Astrocyte of the hippocampus (primary cell): ENCODE data around the gene FOSL1.

ENCODE experiments used
- DNase-seq: peaks from one replicate; pipeline ENCODE4 v3.0.0; 2011; ENCODE audit warnings: low read depth, low spot score

FOSL1 gene

DNA sequence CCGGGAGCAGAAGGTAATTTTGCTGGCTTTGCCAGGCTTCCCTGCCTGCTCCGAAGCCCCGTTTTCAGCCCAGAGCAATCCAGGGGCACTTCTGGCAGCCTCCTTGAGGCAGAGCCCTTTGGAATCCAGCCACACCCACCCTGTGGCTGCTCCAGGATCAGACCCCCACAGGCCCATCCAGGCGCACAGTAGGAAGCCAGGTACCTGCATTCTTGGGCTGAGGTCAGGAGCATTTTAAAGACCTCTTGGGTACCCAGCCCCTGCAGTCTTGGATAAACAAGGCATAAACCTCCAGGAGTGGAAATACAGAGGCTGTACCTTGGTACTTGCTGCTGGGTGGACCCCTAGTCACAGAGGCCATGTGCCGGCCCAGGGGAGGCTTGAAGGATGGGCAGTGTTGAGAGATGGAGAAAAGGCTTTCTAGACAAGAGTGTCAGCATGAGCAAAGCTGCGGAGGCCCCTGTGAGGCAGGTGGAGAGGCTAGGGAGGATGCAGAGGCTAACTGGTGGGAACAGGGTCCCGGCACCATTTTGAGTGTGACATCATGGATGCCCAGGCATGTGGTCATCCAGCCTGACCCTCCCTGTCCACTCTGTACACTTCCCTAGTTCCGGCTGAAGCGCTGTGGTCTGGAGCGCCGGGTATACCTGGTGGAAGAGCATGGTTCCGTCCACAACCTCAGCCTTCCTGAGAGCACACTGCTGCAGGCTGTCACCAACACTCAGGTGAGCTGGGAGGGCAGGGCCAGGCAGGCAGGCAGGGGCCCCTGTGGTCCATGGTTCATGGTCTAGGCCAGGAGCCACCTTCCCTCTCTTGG, 36.1 kb downstream of the FOSL1 start:
- DNase-seq: no peak

DNA sequence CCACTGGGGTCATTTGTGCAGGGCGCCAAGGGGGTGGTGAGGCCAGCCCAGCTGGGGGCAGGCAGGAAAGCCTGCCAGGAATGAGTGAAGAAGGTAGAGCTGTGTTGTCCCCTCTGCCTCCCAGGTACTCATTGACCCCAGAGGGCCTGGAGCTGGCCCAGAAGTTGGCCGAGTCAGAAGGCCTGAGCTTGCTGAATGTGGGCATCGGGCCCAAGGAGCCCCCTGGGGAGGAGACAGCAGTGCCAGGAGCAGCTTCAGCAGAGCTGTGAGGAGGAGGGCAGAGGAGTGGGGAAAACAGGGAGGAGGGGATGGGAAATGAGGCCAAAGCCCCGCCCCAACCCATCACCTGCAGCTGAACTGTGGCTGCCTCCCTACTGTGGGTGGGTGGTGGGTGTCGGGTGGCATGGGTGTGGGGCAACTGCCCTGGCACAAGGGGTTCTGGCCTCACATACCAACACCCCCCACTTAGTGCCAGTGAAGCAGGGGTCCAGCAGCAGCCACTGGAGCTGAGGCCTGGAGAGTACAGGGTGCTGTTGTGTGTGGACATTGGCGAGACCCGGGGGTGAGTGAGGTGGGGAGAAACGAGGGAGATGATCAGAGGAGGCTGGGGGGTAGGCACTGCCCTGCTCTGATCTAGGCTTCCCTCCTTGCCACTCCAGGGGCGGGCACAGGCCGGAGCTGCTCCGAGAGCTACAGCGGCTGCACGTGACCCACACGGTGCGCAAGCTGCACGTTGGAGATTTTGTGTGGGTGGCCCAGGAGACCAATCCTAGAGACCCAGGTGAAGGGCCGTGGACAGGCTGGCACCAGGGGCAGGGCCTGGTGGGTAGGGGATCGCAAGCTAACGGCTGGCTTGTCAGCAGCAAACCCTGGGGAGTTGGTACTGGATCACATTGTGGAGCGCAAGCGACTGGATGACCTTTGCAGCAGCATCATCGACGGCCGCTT, 37.0 kb downstream of the FOSL1 start:
- DNase-seq: no peak

- DNase-seq: no peak
Measured at GRCh38 chr11:65862191-65862735, 37.9 kb downstream of the FOSL1 start.

- DNase-seq: no peak
Measured at GRCh38 chr11:65861533-65862183, 38.5 kb downstream of the FOSL1 start.

DNA sequence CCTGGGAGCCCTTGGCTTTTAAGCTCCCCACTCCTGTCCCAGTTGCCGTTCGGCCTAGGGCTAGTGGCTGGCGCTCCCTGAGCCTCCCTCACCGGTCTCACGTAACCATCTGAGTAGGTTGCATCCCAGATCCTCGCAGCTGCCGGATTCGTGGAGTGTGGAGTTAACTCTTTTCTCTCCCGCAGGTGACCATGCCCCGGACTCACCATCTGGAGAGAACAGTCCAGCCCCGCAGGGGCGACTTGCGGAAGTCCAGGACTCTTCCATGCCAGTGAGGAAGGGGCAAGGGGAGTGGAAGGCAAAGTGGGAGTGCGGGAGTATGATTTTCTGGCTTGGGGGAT, 39.1 kb downstream of the FOSL1 start:
- DNase-seq: peak; percentile 30

DNA sequence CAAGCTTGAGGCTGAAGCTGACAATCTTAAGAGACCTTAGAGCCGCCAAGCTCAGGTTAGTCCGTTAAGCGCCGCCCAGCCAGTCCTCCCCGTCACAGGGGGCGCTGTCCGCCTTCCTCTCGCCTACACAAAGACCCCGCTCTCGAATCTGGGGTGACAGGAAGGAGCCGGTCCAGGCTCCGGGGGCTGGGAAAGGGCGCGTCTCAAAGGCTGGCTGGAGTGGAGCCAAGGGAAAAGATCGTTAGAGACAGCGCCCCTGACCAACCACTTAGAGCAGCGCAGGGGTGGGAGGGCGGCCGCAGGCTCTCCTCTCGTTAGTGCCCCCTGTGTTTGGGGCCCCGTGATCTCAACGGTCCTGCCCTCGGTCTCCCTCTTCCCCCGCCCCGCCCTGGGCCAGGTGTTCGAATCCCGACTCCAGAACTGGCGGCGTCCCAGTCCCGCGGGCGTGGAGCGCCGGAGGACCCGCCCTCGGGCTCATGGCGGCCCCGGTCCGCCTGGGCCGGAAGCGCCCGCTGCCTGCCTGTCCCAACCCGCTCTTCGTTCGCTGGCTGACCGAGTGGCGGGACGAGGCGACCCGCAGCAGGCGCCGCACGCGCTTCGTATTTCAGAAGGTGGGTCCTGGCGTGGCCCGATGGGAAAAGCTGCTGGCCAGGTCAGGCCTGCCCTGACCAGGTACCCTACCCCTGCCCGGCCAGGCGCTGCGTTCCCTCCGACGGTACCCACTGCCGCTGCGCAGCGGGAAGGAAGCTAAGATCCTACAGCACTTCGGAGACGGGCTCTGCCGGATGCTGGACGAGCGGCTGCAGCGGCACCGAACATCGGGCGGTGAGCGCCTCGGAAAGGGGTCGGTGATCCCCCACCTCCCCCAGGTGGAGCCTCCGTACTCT, 39.7 kb downstream of the FOSL1 start, which contains the start of gene MUS81:
Gene MUS81 (plus strand): TSS at position 156 of the 887 bp plus-strand sequence. CDS start 321 bp downstream, at position 477.
- DNase-seq: peak; percentile 99

GRCh38 chr11:65859812-65860277, 40.3 kb downstream of the FOSL1 start:
- DNase-seq: no peak

- peak; percentile 100 for DNase-seq
Measured at GRCh38 chr11:65859095-65859811, 40.9 kb downstream of the FOSL1 start.

DNA sequence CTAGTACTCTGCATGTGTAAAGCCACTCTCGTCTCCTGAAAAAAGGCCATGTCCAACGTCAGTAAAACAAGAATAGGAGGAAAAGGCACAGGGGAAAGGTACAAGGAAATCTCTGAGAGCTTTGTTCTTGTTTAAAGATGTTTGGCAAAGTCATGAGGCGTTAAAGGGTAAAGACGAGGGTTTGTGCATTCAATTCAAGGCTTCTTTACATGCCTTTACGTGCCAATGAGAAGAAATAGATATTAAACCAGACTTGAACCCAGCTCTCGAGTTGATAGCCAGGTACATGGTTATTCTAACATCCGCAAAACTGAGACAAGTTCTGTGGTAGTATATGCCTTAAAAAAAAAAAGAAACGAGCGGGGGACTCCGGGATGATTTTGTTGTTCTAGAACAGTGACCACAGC, 41.5 kb downstream of the FOSL1 start:
- peak; percentile 43 for DNase-seq

DNA sequence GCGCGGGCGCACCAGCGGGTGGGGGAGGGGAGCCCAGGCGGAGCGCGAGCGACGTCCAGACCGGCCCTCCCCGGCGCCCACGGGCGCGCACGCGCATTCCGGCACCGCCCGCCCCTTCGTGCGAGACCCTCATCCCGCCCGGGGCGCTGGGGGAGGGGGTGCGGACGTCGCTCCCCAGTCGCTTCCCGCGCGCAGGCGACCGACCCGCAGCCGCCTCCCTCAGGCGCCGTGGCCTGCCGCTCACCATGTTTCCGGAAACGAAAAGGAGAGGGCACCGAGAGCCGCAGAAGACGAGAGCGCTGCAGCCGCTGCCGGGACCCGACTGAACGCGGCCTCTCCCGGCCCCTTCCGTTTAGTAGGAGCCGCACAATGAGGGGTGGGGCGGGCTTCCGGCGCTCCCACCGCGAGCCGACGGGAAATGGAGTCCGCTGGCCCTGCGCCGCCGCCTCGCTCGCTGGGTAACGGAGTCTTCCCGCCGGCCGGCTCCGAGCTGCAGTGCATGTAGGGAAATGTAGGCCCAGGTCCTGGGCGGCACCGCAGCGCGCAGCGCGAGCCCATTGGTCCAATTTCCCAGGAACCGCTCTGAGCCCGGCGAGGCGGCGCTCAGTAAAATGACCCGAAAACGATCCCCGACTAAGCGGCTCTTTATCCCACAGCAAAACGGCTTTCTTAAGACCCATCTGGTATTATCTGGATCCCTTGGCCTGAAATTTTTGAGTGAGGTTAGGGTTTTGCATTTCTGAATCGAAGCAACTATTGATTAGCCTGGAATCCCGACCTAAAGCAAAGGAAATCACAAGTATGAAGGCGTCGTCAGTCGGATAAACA, 42.1 kb downstream of the FOSL1 start, which contains the start of gene CFL1:
Gene CFL1 (minus strand): TSS at position 328 of the 828 bp plus-strand sequence. CDS start 81 bp downstream, at position 247.
- DNase-seq: peak; percentile 100

DNA sequence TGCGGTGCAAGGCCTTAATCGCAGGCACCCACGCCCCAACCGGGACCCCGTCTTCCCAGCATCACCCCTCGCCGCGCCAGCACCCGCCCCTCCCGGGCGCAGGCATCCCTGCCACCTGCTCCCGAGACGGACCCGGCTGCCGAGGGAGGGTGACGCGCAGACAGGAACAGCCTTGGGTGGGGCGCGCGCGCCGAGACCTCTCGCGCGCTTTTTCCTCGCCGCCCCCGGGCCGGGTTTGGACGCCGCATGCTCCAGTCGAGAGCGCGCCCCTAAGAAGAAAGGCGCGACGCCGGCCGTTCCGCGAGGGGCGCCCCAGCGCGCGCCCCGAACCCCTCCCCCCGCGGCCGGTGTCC, 42.7 kb downstream of the FOSL1 start:
- no peak for DNase-seq

- DNase-seq: peak; percentile 83
Measured at GRCh38 chr11:65856689-65857499, 43.3 kb downstream of the FOSL1 start.

- DNase-seq: peak; percentile 1
Measured at GRCh38 chr11:65855927-65856363, 44.2 kb downstream of the FOSL1 start.

GRCh38 chr11:65854852-65855837, 45.0 kb downstream of the FOSL1 start:
- DNase-seq: no peak

DNA sequence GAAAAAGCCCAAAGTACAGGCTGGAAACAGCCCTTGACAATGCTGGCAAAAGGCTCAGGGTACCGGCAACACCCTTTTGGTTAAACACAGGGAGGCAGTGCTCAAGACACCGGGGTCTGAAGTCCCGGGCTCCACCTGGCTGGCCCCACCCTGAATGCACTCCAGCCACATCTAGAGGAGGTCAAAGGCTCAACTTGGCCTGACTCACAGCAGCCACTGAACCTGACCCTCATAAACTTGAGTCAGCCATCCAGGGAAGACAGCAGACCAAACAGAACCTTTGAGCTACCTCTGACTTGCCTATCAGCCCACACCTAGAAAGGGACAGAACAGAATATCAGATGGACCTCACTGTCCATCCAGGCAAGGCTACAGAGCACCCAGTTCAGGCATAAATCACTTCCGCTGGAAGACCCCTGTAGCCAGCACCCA, 46.0 kb downstream of the FOSL1 start:
- no peak for DNase-seq

DNA sequence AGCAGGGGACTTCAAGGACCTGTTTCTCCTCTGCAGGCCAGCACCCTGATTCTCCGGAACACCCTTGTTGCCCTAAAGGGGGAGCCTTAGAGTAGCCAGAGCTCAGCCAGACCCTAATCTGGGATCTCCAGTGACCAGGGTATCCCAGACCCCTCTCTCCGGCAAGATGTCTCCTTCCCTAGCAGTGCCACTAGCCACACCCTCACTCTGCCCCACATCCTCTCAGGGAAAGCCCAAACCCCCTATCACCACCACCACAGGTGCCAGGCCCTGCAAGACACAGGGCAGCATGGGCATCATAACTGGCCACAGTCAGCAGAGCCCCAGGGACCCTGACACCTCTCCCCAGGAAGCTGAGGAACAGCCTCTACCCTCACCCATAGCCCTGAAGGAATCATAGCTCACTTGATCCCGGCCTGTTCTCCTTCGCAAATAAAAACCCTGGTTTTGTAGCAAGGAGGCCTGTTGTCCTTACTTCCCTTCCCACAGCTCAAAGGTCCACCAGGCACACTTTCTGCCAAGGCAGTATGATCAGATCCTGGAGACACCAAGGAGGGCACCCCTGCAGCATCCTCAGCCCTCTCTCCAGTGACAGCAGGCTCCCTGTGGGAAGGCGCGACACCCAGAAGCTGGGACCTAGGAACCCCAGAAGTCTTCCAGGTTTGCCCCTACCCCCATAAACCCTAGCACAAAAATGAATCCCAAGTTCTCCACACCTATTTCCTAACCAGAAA, 46.8 kb downstream of the FOSL1 start:
- peak; percentile 2 for DNase-seq
